ENCODE measurements around the gene PLCG2.
"Not testable (repeated sequence)": the region's sequence is repeated elsewhere in the genome, so short reads cannot be mapped to it uniquely, and the experiment has no call there.

PLCG2 gene

DNA sequence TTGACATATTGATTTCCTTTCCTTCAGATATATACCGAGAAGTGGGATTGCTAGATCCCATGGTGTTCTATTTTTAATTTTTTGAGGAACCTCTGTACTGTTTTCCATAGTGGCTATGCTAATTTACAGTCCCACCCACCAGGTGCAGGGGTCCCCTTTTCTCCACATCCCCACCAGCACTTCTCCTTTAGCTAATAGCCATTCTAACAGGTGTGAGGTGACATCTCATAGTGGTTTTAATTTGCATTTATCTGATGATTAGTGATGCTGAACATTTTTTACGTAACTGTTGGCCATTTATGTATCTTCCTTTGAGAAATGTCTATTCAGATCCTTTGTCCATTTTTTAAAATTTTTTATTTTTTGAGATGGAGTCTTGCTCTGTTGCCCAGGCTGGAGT, 138.3 kb downstream of the PLCG2 start:
- no peak for DNase-seq (ENCODE audit: low read depth)

DNA sequence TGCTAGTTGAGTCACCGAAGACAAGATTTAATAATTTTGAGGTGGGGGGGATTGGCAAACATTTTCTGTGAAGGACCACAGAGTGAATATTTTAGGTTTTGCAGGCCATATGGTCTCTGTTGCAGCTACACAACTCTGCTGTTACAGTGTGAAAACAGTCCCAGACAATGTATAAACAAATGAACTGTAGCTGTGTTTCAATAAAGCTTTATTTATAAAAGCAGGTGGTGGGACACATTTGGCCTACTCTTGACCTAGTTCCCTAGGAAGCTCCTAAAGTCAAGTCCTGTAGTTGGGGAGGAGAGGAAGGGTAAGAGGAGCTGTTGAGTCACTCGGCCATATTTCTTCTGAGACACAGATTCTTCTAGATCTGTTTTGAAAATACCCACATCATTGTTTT, 139.8 kb downstream of the PLCG2 start:
- DNase-seq (ENCODE audit: low read depth) = no peak

DNA sequence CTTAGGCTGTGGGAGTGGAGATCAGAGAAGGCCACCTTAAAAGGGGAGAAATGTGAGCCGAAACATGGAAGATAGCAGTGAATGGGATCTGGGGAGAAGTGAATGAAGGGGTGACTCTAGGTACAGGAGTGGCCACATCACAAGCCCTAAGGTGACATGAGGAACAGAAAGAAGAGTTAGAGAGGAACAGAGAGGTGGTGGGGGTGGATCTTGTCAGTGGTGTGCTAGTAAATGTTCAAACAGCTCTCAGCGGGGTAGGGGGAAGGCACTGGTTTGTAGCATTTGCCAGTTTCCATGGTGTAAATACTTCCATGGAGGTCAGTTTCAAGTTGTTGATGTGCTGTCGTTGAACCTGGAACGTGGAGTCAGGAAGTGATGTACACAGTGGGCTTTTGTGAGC, 141.4 kb downstream of the PLCG2 start:
- no peak for DNase-seq (ENCODE audit: low read depth)

DNA sequence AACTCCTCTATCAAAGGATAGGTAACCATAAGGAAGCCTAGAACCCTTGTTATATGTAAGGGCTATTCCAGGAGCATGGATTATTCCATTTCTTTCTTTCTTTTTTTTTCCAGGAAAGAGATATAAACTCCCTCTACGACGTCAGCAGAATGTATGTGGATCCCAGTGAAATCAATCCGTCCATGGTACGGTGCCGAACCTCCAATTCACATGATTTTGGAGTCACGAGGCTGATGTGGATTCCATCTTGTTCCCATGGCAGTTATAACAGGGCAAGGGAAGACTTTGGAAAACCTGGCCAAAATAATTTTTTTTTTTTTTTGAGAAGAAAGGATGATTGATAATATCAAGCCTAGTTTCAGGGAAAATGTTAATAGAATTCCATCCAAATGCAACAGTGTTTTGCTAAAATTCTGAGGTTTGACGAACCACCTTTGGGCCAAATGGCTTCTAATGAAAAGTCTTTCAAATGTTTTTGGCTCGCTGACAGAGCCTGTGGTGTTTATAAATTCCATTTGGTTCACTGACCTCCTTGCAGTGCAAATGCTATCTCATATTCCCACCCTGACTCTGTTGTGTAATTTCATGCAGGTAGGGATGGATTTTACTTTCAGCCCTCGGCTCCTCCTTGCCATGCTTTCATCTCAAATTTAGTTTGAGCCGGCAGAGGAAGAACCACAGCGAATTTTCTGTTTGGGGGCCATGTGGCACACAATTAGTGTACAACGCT, 142.2 kb downstream of the PLCG2 start:
- DNase-seq (ENCODE audit: low read depth) = no peak

DNA sequence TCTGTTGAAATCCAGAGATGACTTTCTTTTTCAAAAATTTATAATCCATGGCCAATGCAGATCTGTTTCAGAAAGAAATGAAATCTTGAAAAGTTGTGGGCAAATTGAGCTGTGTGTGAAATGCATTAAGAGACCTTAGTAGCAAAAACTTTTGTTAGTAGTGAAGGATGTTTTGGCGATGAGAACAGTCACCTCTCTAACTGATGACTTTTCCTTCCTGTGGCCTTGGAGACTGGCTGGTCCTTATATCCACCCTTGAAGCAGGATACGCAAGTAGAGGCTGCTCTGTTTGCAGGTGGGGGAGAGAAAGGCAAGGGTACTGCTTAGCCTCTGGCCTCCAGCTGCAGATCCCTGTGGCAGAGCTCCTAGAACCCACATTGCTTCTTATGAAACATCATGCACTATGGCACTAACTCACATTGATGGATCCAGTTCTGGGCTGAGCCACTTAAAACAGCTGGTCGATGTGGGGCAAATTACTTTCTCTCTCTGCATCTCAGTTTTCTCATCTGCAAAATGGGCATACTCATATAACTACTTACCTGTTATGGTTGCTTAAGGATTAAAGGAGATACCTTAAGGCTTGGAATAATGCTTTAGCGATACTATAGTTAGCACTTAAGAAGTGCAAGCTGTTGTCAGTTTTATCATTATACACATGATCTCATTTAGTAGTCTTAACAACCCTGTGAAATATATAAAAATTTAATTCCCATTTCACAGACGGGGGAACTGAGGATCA, 142.9 kb downstream of the PLCG2 start:
- DNase-seq (ENCODE audit: low read depth) = no peak

DNA sequence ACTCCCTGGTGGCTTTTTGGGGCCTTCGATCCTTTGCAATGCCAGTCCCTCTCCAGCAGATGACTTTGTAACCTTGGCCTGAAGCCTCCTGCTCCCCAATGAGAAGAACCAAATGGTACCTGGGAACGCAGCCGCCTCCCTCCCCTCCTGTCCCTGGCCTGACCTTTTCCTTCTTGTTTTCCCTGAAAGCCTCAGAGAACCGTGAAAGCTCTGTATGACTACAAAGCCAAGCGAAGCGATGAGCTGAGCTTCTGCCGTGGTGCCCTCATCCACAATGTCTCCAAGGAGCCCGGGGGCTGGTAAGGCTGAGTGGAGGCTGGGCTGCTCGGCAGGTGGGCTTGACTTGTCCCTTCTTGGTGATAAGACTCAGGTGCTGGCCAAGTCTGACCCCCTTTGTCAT, 144.2 kb downstream of the PLCG2 start:
- DNase-seq (ENCODE audit: low read depth) = no peak

DNA sequence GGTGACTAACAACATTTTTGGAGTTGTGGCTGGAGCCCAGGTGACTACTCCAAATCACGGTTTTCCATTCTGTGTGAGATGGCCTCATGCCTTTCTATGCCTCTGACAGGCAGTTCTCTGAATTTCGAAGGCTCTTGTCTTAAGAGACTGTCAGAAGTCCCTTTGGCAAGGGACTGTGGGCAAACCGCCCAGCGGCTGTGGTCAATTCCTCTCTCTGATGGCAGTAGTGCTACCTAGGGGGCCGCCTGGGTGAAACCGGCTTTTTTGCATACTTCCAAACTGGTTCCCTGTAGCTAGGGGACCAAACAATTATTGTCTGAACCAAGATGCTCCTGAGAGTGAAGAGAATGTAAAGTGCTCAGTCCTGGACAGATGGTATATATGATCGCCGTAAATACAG, 145.9 kb downstream of the PLCG2 start:
- no peak for DNase-seq (ENCODE audit: low read depth)

DNA sequence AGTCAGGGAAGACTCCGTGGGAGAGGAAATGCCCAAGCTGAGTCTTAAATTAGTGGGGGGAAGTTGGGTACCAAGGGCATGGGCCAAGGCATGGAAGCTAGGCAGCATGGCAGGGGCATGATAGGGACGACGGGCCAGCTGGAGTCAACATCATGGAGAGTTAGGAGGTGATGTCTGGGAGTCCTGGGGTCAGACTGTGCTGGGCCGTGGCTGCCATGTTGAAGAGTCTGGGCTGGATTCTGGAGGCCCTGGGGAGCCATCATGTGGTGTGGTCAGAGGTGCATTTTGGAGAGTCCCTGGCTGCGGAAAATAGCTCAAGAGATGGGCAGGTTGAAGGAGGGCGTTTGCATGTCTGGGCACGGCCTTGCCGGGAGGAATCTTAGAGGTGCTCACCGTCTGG, 146.9 kb downstream of the PLCG2 start:
- no peak for DNase-seq (ENCODE audit: low read depth)

DNA sequence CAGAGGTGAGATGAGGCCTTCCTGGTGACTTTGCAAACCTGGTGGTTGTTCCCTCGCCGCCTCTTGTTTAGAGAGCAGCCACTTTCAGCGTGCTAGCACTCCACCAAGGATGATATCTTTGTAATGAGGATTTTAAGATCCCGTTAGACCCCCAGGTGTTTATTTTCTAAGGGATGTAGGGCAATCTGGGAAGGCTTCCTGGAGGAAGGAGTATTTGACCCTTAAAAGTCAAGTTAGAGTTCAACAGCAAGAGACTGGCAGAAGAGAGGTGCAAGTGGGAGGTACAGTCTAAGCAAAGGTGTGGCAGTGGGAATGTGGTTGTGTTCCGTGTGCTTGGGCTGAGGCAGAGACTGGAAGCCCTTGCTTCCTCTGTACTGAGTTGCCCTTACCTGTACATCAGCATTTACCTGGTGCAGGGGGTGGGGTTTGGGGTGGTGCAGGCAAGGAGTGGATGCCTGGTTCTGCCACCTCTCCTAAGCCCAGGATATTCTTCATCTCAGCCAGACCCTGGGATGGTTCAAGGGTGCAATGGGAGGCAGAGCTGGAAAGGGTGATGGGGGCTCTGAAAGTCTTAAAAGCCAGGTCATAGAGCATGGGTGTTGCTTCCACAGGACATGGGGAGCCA, 148.6 kb downstream of the PLCG2 start:
- no peak for DNase-seq (ENCODE audit: low read depth)

DNA sequence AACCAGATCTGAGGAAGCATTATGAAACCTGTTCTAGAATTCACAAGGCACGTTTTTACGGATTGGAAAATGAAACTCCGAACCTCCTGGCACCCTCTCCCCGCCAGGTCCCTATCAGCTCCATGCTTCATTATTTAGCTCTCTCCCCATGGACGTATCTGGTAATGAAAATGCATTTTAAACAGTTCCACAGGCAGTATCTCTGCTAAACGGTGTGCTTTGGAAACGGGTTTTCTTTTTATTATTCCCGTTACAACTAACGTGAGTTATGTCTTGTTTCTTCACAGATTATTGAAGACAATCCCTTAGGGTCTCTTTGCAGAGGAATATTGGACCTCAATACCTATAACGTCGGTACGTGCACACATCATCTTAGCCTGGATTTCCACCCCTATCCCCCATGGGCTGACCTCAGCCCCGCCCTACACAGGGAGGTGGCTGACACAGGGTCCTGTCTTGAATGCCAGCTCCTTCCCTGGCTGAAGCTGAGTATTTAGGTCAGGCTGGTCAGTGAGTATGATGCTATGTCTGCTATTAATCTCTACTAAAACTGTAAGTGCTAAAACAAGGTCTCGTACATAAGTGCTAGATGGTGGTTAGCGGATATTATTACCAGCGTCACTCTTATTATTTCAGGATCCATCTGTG, 149.3 kb downstream of the PLCG2 start:
- no peak for DNase-seq (ENCODE audit: low read depth)

DNA sequence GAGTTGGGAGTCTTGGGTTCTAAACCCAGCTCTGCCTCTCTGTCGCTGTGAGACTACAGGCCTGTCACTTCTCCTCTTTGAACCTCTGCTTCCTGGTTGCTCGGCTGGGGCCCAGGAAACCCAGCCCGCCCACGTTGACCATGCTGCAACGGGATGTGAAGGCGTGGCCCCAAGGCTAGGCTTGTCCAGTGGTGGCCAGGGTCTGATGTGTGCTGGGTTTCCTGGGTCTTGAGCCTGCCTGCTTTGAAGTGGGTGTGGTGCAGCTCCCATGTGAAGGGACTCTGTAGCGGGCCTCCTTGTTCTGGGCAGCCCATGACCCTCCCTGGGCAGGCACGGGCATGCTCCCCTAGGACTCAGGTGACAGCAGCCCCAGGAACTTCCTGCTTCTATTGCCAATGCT, 149.9 kb downstream of the PLCG2 start:
- no peak for DNase-seq (ENCODE audit: low read depth)

DNA sequence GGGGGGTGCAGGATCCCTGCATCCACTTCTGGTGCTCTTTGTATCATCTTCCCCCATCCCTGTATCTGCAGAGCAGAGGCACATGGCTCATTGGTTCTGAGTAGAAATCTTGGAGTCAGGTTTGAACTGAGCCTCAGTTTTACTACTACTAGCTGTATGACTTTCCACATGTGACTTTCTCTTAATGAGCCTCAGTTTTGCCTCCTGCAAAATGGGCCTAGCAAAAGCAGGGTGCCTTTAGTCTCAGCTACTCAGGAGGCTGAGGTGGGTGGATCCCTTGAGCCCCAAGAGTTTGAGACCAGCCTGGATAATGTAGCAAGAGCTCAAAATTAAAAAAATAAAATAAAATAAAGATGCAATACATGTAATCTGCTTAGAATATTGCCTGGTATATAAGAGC, 150.8 kb downstream of the PLCG2 start:
- no peak for DNase-seq (ENCODE audit: low read depth)

DNA sequence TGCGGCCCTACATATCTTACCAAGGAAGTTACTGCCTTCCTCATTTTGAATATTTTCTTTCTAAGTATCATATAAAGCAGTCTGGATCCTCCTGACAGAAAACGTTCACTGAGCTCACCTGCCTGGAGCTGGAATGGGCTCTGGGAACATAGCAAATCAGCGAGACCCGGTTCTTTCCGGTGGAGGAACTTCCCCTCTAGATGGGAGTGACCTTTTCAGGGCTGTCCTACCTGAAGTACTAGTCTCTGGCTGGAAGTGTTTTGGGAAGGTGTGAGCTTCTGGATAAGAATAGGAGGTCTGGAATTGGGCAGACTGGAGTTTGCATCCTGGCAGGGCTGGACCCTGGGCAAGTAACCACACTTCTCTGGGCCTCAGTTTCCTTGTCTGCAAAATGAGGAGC, 152.8 kb downstream of the PLCG2 start:
- DNase-seq (ENCODE audit: low read depth) = no peak

DNA sequence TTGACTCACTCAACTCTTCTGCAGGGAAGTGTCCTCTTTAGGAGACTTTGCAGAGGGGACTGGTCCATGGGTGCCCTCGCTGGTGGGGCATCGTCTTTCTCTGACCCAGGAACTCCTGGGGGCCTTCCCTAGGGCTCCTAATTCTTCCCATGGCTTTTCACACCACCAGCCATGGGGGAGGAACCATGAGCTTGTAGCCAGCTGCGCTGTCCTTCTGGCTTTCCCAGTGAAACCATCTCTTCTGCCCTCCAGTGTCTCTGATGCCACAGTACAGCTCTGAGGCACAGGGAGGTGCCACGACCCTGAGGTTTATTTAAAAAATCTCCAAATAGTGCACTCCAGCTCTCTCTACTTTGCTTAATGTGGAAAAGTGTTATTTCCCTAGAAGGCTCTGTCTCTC, 153.6 kb downstream of the PLCG2 start:
- no peak for DNase-seq (ENCODE audit: low read depth)

DNA sequence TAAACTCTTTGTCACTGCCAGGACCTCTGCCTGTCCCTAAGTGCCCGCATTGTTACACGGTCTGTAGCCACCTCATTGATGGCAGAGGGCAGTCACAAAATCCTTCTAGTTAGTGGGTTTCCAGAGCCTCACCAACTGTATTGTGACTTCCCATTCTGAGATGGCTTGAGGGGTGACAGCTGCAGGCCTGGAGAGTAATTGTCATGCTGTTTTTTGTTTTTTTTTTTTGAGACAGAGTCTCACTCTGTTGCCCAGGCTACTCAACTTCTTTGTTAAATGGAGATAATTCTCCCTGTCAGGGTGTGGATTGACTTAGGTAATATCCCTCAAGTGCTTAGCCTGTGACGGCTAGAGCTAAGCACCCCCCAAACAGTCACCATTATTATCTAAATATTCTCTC, 154.3 kb downstream of the PLCG2 start:
- no peak for DNase-seq (ENCODE audit: low read depth)

DNA sequence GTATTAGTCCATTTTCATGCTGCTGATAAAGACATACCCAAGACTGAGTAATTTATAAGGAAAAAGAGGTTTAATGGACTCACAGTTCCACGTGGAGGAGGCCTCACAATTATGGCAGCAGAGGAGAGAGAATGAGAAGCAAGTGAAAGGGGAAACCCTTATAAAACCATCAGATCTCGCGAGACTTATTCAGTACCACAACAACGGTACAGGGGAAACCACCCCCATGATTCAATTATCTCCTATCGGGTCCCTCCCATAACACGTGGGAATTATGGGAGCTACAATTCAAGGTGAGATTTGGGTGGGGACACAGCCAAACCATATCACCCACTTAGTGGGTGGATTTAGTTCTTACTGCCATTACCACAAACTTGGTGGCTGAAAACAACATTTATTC, 155.6 kb downstream of the PLCG2 start:
- DNase-seq (ENCODE audit: low read depth) = not testable (repeated sequence)

DNA sequence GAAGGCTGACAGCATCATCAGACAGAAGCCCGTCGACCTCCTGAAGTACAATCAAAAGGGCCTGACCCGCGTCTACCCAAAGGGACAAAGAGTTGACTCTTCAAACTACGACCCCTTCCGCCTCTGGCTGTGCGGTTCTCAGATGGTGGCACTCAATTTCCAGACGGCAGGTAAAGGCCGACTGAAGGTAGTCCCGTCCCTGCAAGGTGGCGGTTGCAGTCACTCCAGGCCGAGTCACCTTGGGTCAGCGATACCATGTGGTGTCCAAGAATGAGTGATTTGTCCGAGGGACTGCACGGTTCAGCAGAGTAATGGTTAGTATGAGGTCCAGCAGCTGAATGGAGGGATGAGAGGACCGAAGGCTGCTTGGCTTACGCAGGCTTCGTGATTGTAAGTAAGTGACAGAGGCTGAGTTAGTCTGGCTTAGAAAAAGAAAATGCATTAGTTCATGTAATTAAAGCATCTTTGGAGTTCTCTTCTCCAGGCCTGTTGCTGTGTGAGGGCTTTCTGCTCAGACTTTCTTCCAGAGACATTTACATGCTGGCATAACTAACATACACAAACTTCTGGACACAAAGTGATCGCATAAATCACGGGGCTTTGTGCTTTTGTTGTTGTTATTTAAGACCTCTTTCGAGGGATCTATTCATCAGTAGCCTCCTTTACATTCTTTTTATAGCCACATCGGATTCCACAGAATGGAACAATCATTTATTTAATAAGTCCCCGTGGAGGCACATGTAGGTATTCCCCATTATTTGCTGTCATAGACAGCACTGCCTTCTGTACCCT, 157.3 kb downstream of the PLCG2 start:
- no peak for DNase-seq (ENCODE audit: low read depth)

DNA sequence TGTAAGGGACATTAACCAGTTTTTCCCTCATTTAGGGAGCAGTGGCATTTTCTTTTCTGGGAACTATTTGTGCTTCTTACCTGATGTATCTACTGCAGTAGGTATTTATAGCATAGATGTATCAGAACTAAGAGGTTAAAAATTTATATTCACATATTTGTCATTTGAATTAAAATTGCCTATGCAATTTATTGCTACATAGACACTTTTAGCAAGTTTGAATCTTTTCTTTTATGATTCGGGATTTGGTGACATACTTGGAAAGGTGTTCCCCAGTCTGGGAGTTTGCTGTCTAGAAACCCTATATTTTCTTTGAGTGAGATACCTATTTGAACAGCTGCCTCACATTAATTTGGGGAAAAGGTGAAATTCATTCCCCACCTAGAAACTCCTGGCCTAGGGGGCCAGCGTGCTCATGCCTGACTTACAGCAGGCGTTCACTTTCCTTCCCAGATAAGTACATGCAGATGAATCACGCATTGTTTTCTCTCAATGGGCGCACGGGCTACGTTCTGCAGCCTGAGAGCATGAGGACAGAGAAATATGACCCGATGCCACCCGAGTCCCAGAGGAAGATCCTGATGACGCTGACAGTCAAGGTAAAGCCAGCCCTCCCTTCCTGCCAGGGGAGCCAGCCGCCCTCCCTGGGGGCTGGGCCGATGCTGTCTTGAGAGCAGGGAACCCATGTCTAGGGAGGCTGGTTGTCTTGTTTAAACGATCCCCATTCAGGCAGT, 158.4 kb downstream of the PLCG2 start:
- DNase-seq (ENCODE audit: low read depth) = no peak

DNA sequence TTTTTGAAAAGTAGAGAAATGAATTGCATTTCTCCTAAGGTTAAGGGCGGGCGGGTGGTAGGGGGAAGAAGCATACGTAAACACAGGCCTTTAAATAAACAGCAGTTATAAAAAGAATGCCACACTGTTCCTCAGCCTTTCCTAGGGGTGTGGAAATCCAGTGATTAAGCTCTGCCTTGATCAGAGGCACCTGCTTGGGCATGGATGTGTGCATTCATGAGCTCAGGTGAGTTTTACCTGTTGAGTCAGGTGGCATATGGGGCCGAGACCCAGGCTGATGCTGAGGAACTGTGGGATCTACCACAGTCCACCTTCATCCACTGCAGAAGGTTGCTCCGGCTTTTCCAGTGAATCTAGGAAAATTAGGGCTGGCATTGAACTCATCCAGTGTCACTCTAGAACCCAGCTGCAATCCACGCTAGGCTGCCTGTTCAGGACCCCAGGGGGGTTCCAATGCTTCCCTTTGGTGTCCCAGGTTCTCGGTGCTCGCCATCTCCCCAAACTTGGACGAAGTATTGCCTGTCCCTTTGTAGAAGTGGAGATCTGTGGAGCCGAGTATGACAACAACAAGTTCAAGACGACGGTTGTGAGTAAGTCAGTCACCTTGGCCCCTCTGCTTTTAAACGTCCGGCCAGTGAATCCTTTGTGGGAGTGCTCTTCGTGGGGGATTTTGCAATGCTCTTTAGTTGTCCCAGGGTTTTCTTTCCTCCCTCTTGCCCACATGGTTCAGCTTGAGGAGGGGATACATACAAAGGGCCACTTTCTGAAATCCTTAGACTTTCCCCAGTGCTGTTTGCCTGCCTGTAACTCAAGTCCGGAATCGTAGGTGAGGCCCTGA, 159.5 kb downstream of the PLCG2 start:
- DNase-seq (ENCODE audit: low read depth) = no peak

All from T-helper 22 cell (primary cell).